Activated T-helper 2 cell treated with anti-CD3 and anti-CD28 coated beads, Interferon-gamma antibody, Interleukin-2, Interleukin-4, amounts not matched to agents 10 μg/mL and 5 μg/mL and 100 μg/mL, durations not matched to agents 14 hours and 24 hours and 36 hours (primary cell): ENCODE measurements around the gene SCGB1C1. TPM values are rescaled to one million over a fixed set of nuclear protein-coding genes. Genes with fewer than 3 reads are reported as not detected.

ENCODE experiments used
- DNase-seq: peaks from one replicate; pipeline ENCODE4 v3.0.0; 2021; ENCODE audit warnings: low spot score
- H3K27ac Mint-ChIP-seq: one replicate; pipeline ENCODE4 v1.8.0; 2021; ENCODE audit warnings: mixed read lengths
- H3K27me3 Mint-ChIP-seq: one replicate; pipeline ENCODE4 v1.8.0; 2021; ENCODE audit warnings: low read depth, mixed read lengths
- H3K36me3 Mint-ChIP-seq: one replicate; pipeline ENCODE4 v1.8.0; 2021; ENCODE audit warnings: low read depth, mixed read lengths
- H3K4me1 Mint-ChIP-seq: one replicate; pipeline ENCODE4 v1.8.0; 2021; ENCODE audit warnings: low read depth, mixed read lengths
- H3K4me3 Mint-ChIP-seq: one replicate; pipeline ENCODE4 v1.8.0; 2021; ENCODE audit warnings: low read depth, mild to moderate bottlenecking, moderate library complexity, mixed read lengths
- H3K9me3 Mint-ChIP-seq: one replicate; pipeline ENCODE4 v1.8.0; 2021; ENCODE audit warnings: mixed read lengths
- intact Hi-C: fragments of 100-400 bp; cut with micrococcal nuclease; formaldehyde crosslinking; loops from one replicate; pipeline ENCODE4 v1.15.1; 2023
- total RNA-seq: library from RNA; stranded (reverse); gene quantifications from 2 replicates; pipeline ENCODE4 v1.2.3, GENCODE V29; 2022

The SCGB1C1 gene
- total RNA-seq, 1 donor from 2014 or later = not detected

DNA sequence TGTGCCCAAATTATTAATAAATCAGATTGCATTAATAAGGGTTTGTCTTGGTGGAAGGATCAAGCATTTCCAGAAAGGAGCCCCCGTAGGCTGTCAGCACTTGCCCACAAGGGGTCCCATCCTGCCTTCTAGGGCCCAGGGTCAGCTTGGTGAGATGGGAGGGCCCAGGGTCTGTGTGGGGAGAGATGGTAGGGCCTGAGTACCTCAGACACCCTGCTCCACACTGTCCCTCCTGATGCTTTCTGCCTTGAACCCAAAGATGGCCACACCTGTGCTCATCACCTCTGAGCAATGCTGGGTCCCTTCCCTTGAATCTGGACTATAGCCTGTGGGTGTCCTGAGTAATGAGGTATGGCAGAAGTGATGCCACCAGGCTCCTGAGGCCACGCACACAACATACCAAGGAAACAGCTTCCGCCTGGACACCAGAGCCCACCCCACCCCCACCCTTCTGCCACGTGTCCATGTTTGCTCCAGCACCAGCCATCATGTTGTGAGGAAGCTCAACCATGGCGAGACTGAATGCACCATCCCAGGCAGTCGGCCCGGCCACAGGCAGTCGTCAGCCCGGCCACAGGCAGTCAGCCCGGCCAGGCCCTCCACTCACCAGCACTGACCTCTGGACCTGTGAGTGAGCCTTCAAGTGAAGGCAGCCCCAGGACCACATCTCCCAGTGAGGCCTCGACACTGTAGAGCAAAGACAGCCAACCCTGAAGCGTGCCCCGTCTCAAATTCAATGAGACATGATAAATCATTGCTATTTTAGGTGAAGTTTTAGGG, 7.5 kb downstream of the SCGB1C1 start:
- Mint-ChIP-seq H3K27me3 (no peaks in the 10 kb centered on the region), H3K4me3 (no peak overlapping the region), H3K9me3 (no peaks in the 10 kb centered on the region), H3K36me3 (peaks cover 37% of the 10 kb centered on the region), H3K4me1 (peaks cover 27% of the 10 kb centered on the region), H3K27ac (peak overlapping the region; percentile 86)
- no peak for DNase-seq
- intact Hi-C loops = no loop called here

DNA sequence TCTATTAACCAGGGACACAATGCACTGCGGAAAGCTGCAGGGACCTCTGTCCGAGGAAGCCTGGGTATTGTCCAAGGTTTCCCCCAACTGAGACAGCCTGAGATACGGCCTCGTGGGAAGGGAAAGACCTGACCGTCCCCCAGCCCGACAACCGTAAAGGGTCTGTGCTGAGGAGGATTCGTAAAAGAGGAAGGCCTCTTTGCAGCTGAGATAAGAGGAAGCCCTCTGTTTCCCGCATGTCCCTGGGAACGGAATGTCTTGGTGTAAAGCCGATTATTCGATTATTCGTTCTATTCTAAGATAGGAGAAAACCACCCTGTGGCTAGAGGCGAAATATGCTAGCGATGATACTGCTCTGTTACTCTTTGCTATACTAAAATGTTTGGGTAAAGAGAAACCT, 9.1 kb downstream of the SCGB1C1 start:
- H3K27ac Mint-ChIP-seq = peak overlapping the region; percentile 86
- H3K4me3 Mint-ChIP-seq = no peak overlapping the region
- no peak for DNase-seq
- peaks cover 47% of the 10 kb centered on the region for H3K36me3 Mint-ChIP-seq
- H3K9me3 Mint-ChIP-seq = no peaks in the 10 kb centered on the region
- peaks cover 32% of the 10 kb centered on the region for H3K4me1 Mint-ChIP-seq
- intact Hi-C loops = no loop called here
- no peaks in the 10 kb centered on the region for H3K27me3 Mint-ChIP-seq

DNA sequence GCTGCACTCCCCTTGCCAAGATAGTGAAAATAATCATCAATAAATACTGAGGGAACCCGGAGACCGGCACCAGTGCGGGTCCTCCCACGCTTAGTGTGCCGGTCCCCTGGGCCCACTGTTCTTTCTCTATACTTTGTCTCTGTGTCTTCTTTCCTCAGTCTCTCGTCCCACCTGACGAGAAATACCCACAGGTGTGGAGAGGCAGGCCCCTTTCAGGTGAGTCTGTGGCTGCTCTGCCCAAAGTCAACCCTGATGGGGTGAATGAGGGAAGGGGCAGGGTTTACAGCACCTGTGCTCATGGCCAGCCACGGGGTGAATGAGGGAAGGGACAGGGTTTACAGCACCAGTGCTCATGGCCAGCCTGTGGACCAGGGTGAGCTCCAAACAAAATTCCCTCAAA, 9.6 kb downstream of the SCGB1C1 start:
- intact Hi-C loops = no loop called here
- Mint-ChIP-seq H3K4me1 (peaks cover 32% of the 10 kb centered on the region), H3K9me3 (no peaks in the 10 kb centered on the region), H3K4me3 (peak overlapping the region; percentile 23), H3K36me3 (peaks cover 51% of the 10 kb centered on the region), H3K27ac (peak overlapping the region; percentile 86), H3K27me3 (no peaks in the 10 kb centered on the region)
- DNase-seq = no peak

DNA sequence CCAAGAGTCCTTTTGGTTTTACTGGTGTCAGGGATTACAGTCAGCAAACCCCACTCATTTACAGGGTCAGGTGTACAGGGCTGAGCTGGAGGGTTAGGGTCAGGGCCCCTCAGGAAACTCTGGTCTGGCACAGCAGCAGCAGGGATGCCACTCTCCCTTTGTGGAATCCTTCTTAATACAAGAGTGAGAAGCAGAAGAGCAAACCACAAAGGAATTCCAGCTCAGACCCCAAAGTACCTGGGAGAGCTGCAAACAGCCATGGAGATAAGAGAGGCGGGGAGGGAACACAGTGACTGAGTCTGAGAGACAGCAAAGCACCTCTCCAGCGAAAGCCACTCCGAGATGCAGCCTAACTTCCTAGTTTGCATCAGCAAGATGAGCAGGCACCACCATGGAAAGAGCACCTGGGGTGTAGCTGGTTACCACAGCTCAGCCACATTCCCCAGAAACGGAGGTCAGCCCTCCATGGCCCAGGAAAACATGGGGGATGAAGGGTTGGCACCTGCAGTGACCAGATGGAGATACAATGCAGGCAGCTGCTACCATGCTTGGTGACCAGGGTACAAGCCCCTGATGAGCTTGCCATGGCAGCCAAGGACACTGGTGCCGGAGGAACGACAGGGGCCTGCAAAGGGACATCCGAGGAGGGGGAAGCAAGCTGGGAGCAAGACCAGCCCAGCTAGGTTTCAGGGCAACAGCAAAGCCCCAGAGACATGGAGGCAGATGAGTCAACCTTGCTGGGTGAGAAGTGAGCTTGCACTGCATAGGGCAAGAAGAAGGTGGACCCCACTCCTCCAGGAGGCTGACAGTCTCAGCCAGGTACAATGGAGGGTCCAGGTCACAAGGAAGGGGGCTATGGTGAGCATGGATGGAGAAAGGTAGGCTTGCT, 10.4 kb downstream of the SCGB1C1 start:
- Mint-ChIP-seq H3K4me3 (no peak overlapping the region), H3K27me3 (no peaks in the 10 kb centered on the region), H3K36me3 (peaks cover 54% of the 10 kb centered on the region), H3K9me3 (no peaks in the 10 kb centered on the region), H3K27ac (peak overlapping the region; percentile 86), H3K4me1 (peaks cover 32% of the 10 kb centered on the region)
- no peak for DNase-seq
- intact Hi-C loops = no loop called here

DNA sequence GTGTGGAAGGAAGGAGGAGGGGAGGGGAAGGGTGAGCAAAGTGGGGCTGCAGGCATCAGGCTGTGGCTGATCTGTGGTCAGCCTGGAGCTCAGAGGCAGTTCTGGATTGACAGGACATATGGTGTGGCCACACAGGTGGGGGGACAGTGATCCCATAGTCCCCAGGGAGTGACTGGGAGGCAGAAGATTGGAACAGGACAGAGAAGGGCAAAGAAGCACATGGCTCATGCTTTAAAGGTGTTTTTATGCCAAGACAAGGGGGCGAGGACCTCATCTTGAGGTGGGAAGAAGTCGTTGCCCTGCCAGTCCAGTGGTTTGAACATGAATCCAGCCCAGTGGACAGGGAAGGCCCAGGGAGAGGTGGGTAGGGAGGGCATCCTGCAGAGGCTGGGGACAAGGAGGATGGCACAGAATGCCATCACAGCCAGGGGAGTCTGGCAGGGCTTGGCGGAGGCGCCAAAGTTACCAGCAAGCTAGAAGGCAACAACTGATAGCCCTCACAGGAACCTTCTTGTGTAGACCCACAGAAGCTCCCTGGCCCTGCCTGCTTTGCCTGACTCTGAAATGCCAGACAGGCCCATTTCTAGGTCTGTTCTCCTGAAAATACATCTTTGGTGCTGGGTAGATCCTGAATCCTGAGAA, 11.2 kb downstream of the SCGB1C1 start:
- no peaks in the 10 kb centered on the region for H3K27me3 Mint-ChIP-seq
- H3K4me1 Mint-ChIP-seq = peaks cover 32% of the 10 kb centered on the region
- DNase-seq = peak; percentile 8
- H3K9me3 Mint-ChIP-seq = no peaks in the 10 kb centered on the region
- no peak overlapping the region for H3K27ac Mint-ChIP-seq
- intact Hi-C loops = no loop called here
- H3K4me3 Mint-ChIP-seq = peak overlapping the region; percentile 30
- H3K36me3 Mint-ChIP-seq = peaks cover 60% of the 10 kb centered on the region

DNA sequence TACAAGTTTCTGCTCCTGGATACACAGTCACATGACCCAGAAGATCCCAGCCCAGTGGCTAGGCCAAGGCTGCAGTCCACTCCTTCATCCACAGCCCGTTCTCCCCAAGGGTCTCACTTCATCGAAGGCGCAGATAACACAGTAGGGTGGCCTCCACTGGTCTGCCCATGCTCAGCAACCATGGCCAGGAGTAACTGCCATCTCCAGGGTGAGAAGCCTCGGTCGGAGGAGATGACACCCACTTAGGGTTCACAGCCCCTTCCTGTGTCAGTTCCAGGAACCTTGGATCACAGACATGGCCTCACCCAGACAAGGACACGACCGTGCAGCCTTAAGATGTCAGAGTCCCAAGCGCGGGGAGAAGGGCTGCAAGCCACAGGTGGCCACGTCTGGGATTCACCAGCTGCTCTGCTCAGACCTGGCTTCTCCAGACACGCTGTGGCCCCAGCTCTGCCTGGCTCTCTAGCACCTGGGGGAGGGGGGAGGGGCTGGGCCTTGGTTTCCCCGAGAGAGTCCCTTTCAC, 11.8 kb downstream of the SCGB1C1 start:
- no peak overlapping the region for H3K4me3 Mint-ChIP-seq
- H3K27me3 Mint-ChIP-seq = no peaks in the 10 kb centered on the region
- H3K36me3 Mint-ChIP-seq = peaks cover 61% of the 10 kb centered on the region
- no peak for DNase-seq
- H3K9me3 Mint-ChIP-seq = no peaks in the 10 kb centered on the region
- peaks cover 33% of the 10 kb centered on the region for H3K4me1 Mint-ChIP-seq
- intact Hi-C loops = loop anchor here (5.0 kb wide), 3 partner anchors 108 to 613 kb away; partner anchors contain the start of genes IFITM1 and PNPLA2
- no peak overlapping the region for H3K27ac Mint-ChIP-seq

DNA sequence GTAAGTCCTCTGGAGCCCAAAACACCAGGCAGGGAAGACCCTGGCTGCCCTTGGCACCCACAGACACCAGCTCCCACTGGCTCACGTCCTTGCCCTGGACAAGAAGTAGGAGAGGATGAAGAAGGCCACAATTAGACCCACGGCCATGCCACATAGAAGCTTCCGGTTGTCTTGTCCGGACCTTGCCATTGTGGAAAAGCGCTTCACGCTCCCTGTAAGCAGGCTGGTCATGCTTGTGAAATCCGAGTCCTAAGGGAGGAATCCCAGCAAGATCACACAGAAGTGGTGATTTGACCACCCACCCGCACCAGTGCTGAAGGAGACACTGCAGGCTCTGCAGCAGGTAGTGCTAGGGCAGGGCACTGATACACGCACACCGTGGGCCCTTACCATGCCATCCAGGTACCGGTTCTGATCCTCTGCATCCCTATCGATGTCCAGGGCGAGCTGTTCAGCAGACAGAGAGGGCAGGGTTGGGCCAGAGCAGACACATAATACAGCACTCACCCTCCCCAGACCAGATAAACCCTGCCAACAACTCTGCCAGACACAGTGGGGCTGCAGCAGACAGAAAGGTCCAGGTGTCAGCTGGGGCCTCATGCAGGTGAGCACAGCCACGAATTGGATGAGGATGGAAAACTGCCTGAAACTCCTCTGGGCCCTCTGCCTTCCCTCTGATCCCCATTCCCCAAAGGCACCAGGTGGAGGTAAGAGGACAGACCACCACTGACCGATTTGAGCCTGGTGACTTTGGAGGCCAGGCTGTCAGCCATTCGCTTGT, 12.5 kb downstream of the SCGB1C1 start:
- peaks cover 39% of the 10 kb centered on the region for H3K4me1 Mint-ChIP-seq
- DNase-seq = no peak

GRCh38 chr11:206002-206384, 13.1 kb downstream of the SCGB1C1 start:
- no peak for DNase-seq
- Mint-ChIP-seq H3K36me3 (peaks cover 70% of the 10 kb centered on the region), H3K4me3 (peak overlapping the region; percentile 100), H3K9me3 (no peaks in the 10 kb centered on the region), H3K27me3 (no peaks in the 10 kb centered on the region), H3K4me1 (peaks cover 39% of the 10 kb centered on the region), H3K27ac (peak overlapping the region; percentile 95)
- intact Hi-C loops = loop anchor here (2.0 to 5.0 kb wide), 5 partner anchors 106 to 611 kb away; partner anchors contain the start of genes IFITM1, PNPLA2 and RNH1

More for the DNA sequence above, 12.5 kb downstream of the SCGB1C1 start:
- Mint-ChIP-seq H3K36me3 (peaks cover 68% of the 10 kb centered on the region), H3K4me3 (peak overlapping the region; percentile 100), H3K27me3 (no peaks in the 10 kb centered on the region), H3K27ac (peak overlapping the region; percentile 22), H3K9me3 (no peaks in the 10 kb centered on the region)
- intact Hi-C loops = loop anchor here (2.0 to 5.0 kb wide), 5 partner anchors 107 to 612 kb away; partner anchors contain the start of genes IFITM1, PNPLA2 and RNH1

- H3K36me3 Mint-ChIP-seq = peaks cover 73% of the 10 kb centered on the region
- intact Hi-C loops = loop anchor here (1.0 to 5.0 kb wide), 6 partner anchors 30 to 611 kb away; partner anchors contain the start of genes IFITM1, PNPLA2, PSMD13 and RNH1
- no peak for DNase-seq
- H3K27ac Mint-ChIP-seq = peak overlapping the region; percentile 95
- no peaks in the 10 kb centered on the region for H3K9me3 Mint-ChIP-seq
- H3K4me3 Mint-ChIP-seq = peak overlapping the region; percentile 100
- peaks cover 33% of the 10 kb centered on the region for H3K4me1 Mint-ChIP-seq
- H3K27me3 Mint-ChIP-seq = no peaks in the 10 kb centered on the region
Observed at GRCh38 chr11:206526-207207, 13.8 kb downstream of the SCGB1C1 start.

- H3K36me3 Mint-ChIP-seq = peaks cover 76% of the 10 kb centered on the region
- peak; percentile 98 for DNase-seq
- peaks cover 26% of the 10 kb centered on the region for H3K4me1 Mint-ChIP-seq
Observed at GRCh38 chr11:207208-207862, 14.5 kb downstream of the SCGB1C1 start, which contains the start of the genes BET1L and RIC8A. Gene BET1L, minus strand, starts transcription at chr11:207399. Its CDS starts 78 bp downstream, at chr11:207321. Gene RIC8A, plus strand, starts transcription at chr11:207708. Its CDS starts 1,147 bp downstream, at chr11:208855.

GRCh38 chr11:207863-208180, 14.9 kb downstream of the SCGB1C1 start:
- intact Hi-C loops = loop anchor here (1.0 to 5.0 kb wide), 7 partner anchors 28 to 609 kb away; partner anchors contain the start of genes IFITM1, PNPLA2, PSMD13 and RNH1
- H3K27ac Mint-ChIP-seq = peak overlapping the region; percentile 100
- no peaks in the 10 kb centered on the region for H3K9me3 Mint-ChIP-seq
- peaks cover 78% of the 10 kb centered on the region for H3K36me3 Mint-ChIP-seq
- H3K4me1 Mint-ChIP-seq = peaks cover 22% of the 10 kb centered on the region
- H3K27me3 Mint-ChIP-seq = no peaks in the 10 kb centered on the region
- H3K4me3 Mint-ChIP-seq = peak overlapping the region; percentile 100
- DNase-seq = no peak

More at GRCh38 chr11:207208-207862, 14.5 kb downstream of the SCGB1C1 start, which contains the start of the genes BET1L and RIC8A:
- intact Hi-C loops = loop anchor here (1.0 to 5.0 kb wide), 6 partner anchors 29 to 610 kb away; partner anchors contain the start of genes IFITM1, PNPLA2, PSMD13 and RNH1
- Mint-ChIP-seq H3K9me3 (no peaks in the 10 kb centered on the region), H3K27ac (peak within 1 kb of the TSS; percentile 100), H3K27me3 (no peaks in the 10 kb centered on the region), H3K4me3 (peak within 1 kb of the TSS; percentile 100)
